ENCODE measurements around the gene PMM1.

GRCh38 chr22:41561788-41562187 is 27.9 kb downstream of the PMM1 start:
- TF ChIP-seq CTCF (IDR thresholded peaks at IDR 0.05) = no peak
- TF ChIP-seq EP300 (IDR thresholded peaks at IDR 0.05) = no peak
- TF ChIP-seq POLR2A (IDR thresholded peaks at IDR 0.05) = no peak
